GM18502 (cell line): ENCODE measurements around the gene BAIAP3.

Source experiments
- ATAC-seq: cut with Tn5 transposase; IDR thresholded peaks from one replicate; pipeline ENCODE4 v1.9.1; 2021; ENCODE audit warnings: mild to moderate bottlenecking; ENCODE audit not compliant: unreplicated experiment, poor library complexity

Gene BAIAP3

GRCh38 chr16:1362807-1363206 lies 29.4 kb downstream of the BAIAP3 start:
- ATAC-seq: no peak

GRCh38 chr16:1363501-1364041 lies 30.1 kb downstream of the BAIAP3 start:
- no peak for ATAC-seq

- no peak for ATAC-seq
Observed at GRCh38 chr16:1364510-1364909, 31.1 kb downstream of the BAIAP3 start.

GRCh38 chr16:1366060-1366711 lies 32.7 kb downstream of the BAIAP3 start:
- ATAC-seq: no peak

- no peak for ATAC-seq
Observed at GRCh38 chr16:1366712-1367299, 33.4 kb downstream of the BAIAP3 start.

- no peak for ATAC-seq
Observed at GRCh38 chr16:1367486-1368174, 34.2 kb downstream of the BAIAP3 start.

- no peak for ATAC-seq
Observed at GRCh38 chr16:1371054-1371978, 37.9 kb downstream of the BAIAP3 start.

GRCh38 chr16:1372292-1372950 lies 39.0 kb downstream of the BAIAP3 start:
- no peak for ATAC-seq

GRCh38 chr16:1374418-1375297 lies 41.2 kb downstream of the BAIAP3 start:
- no peak for ATAC-seq

GRCh38 chr16:1375298-1375640 lies 41.8 kb downstream of the BAIAP3 start:
- ATAC-seq: no peak

GRCh38 chr16:1375741-1376410 lies 42.4 kb downstream of the BAIAP3 start:
- no peak for ATAC-seq

GRCh38 chr16:1377406-1378010 lies 44.1 kb downstream of the BAIAP3 start:
- ATAC-seq: no peak

- ATAC-seq: no peak
Observed at GRCh38 chr16:1378087-1378803, 44.8 kb downstream of the BAIAP3 start.

GRCh38 chr16:1378804-1379303 lies 45.4 kb downstream of the BAIAP3 start:
- ATAC-seq: no peak

GRCh38 chr16:1379304-1380076 lies 46.0 kb downstream of the BAIAP3 start:
- no peak for ATAC-seq

GRCh38 chr16:1380195-1380594 lies 46.8 kb downstream of the BAIAP3 start:
- no peak for ATAC-seq
